HG03571 (cell line): Measurements from ENCODE around the gene LCOR.

Experiments used
- ATAC-seq: cut with Tn5 transposase; IDR thresholded peaks from one replicate; pipeline ENCODE4 v1.9.1; 2021; ENCODE audit not compliant: unreplicated experiment

LCOR gene

DNA sequence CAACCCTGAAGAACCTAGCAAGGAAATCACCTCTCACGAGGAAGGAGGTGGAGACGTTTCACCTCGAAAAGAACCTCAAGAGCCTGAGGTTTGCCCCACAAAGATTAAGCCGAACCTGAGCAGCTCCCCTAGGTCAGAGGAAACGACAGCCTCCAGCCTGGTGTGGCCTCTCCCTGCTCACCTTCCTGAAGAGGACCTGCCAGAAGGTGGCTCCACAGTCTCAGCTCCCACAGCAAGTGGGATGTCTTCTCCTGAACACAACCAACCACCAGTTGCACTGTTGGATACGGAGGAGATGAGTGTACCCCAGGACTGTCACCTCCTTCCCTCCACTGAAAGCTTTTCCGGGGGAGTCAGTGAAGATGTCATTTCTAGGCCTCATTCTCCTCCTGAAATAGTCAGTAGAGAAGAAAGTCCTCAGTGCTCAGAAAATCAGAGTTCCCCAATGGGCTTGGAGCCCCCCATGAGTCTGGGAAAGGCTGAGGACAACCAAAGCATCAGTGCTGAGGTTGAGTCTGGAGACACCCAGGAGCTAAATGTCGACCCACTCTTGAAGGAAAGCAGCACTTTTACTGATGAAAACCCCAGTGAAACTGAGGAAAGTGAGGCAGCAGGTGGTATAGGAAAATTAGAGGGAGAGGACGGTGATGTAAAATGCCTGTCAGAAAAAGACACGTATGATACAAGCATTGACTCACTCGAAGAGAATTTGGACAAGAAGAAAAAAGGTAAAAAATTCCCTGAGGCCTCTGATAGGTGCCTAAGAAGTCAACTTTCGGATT is 150.2 kb downstream of the LCOR start:
- no peak for ATAC-seq

DNA sequence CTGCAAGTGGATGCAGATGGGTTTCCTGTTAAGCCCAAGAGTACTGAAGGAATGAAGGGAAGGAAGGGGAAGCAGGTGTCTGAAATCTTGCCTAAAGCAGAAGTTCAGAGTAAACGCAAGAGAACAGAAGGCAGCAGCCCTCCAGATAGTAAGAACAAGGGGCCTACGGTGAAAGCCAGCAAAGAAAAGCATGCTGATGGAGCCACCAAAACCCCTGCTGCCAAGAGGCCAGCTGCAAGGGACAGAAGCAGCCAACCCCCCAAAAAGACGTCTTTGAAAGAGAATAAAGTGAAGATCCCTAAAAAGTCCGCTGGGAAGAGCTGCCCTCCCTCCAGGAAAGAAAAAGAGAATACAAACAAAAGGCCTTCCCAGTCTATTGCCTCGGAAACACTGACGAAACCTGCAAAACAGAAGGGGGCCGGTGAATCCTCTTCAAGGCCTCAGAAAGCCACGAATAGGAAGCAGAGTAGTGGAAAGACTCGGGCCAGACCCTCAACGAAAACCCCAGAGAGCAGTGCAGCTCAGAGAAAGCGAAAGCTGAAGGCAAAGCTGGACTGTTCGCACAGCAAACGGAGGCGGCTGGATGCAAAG is 152.5 kb downstream of the LCOR start:
- no peak for ATAC-seq

- ATAC-seq, result no peak
Observed at GRCh38 chr10:96986200-96986856, 154.2 kb downstream of the LCOR start.

GRCh38 chr10:96987141-96987841 is 155.2 kb downstream of the LCOR start:
- no peak for ATAC-seq

- ATAC-seq, result no peak
Observed at GRCh38 chr10:96987842-96988175, 155.7 kb downstream of the LCOR start.

DNA sequence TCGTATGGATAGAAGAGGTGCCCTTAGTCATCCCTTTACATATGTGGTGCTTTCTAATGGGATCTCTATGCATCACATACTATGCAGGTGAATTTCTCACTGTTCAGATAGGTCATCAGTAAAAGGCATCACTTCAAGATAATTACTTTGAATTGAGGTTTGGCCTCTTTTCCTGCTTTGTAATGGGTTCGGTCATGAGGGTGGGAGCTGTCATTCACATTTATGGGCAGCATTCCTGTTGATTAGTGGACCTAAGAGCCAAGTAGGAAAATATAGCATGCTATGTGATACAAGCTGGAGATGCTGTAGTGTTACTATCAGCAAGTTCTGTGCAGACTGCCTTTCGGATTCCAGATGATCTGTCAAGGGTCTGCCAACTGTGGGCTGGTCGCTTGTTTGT is 156.3 kb downstream of the LCOR start:
- ATAC-seq, result no peak

DNA sequence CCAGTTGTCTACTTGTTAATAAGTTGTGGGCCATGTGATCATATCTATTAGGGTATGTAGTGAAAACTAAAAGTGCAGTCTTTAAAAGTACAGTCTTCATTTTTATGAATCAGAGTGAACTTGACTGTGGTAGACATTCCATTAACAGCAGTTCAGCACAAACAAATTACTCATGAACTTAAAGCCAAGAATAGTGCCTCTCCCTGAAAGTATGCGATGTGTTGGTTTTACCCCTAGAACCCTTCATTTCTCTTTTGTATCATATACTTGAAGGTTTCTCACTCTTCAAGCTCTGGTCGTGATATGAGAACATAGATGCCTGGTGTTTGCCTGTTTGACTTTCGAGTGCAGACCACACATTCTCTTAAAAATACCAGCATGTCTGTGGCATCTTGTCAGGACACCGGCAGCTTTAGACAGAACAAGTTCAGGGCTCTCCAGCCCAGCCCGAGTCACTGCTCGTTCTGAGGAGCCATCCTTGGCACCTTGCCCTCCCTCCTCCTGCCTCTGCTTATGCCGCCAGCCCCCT is 159.3 kb downstream of the LCOR start:
- ATAC-seq, result no peak

- no peak for ATAC-seq
Observed at GRCh38 chr10:96992721-96993120, 160.6 kb downstream of the LCOR start.

DNA sequence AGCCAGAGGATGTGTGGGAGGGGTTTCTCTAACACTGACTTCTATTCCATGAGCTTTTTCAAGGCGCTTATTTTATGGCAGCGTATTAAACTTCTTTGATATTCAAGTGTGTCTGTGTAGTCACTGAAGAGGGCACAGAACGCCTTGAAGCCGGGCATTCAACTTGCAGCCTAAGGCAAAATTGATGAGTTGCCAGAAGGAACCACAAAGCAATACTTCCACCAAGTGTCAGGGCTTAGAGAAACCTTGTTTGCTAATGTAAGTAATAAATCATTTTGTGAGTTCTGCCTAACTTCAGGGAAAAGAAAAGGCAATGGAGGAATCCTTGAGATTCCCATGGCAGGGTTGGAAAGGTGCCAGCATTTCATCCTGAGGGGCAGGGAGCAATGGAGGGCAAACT is 163.8 kb downstream of the LCOR start:
- no peak for ATAC-seq

- ATAC-seq, result no peak
Observed at GRCh38 chr10:96996275-96996965, 164.3 kb downstream of the LCOR start.

DNA sequence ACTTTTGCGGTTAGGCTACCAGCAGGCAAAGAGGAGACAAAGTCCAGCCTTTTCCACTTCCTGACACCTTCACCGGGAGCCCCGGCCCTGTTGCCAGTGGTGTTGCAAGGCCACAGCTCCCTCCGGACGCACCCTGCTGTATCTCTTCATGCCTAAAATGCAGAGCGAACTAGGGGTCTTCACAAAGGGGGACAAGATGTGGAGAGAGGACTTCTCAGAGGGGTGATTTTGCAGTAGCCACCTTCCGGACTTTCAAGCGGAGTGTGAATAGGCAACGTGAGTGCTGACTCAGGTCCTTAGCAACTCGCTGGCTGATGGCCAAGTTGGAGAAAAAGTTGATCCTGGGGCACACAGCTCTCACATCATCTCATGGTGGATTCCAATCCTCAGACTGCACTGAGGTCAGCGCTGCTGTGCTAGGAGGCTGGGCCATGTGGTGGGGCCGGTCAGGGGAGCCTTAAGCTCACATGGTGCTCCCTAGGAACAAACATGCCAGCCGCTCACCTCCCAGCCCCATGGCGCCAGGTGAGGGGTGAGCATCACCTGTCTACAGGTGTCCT is 166.3 kb downstream of the LCOR start:
- ATAC-seq, result no peak

GRCh38 chr10:96999337-96999736 is 167.2 kb downstream of the LCOR start:
- ATAC-seq, result no peak

- ATAC-seq, result no peak
Observed at GRCh38 chr10:96999987-97000386, 167.9 kb downstream of the LCOR start.

- ATAC-seq, result no peak
Observed at GRCh38 chr10:97000487-97001182, 168.5 kb downstream of the LCOR start.

- ATAC-seq, result no peak
Observed at GRCh38 chr10:97001183-97001991, 169.3 kb downstream of the LCOR start.

GRCh38 chr10:97002670-97003069 is 170.6 kb downstream of the LCOR start:
- no peak for ATAC-seq

GRCh38 chr10:97003151-97003803 is 171.2 kb downstream of the LCOR start:
- ATAC-seq, result no peak

- ATAC-seq, result no peak
Observed at GRCh38 chr10:97003804-97004201, 171.7 kb downstream of the LCOR start.

DNA sequence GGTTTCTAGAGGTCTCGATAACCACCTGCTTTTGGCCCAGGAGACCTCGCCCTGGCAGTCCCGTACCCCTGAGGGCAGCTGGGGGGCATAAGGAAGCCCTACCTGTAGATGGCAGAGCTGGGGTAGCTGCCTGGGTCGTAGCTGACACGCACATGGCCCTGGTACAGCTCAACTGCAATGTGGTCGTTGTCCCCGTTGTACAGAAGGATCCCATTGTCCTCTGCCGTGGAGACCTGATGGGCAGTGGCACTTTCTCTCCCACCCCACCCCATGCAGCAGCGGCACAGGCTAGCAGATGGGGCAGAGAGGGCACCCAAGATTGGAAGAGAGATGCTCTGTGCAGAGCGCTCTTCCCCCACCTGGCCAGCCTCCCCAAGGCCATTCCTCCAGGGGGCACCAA is 172.5 kb downstream of the LCOR start:
- no peak for ATAC-seq
